GM21723 (cell line): ENCODE results near the gene OR1J4.
"Not testable (repeated sequence)": the region's sequence is repeated elsewhere in the genome, so short reads cannot be mapped to it uniquely, and the experiment has no call there.

Source experiments
- ATAC-seq: cut with Tn5 transposase; IDR thresholded peaks from one replicate; pipeline ENCODE4 v1.9.1; 2021; ENCODE audit warnings: mild to moderate bottlenecking, moderate library complexity; ENCODE audit not compliant: unreplicated experiment

OR1J4 gene, protein sequence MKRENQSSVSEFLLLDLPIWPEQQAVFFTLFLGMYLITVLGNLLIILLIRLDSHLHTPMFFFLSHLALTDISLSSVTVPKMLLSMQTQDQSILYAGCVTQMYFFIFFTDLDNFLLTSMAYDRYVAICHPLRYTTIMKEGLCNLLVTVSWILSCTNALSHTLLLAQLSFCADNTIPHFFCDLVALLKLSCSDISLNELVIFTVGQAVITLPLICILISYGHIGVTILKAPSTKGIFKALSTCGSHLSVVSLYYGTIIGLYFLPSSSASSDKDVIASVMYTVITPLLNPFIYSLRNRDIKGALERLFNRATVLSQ

DNA sequence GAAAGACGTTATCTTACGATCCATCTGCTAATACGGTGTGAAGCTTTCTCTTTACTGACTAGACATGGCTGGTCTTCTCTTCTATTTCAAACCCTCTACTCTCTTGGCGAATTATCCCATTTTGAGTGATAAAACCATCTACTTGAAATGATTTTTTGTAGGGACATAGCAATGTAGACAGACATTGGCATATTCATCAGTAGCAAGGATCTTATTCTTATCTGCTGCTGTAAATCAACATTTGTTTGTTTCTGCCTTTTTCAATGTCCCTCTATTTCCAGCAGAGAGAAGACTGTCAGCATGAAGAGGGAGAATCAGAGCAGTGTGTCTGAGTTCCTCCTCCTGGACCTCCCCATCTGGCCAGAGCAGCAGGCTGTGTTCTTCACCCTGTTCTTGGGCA lies at the start of gene OR1J4:
TSS of gene OR1J4 (plus strand) at position 301 of the 400 bp plus-strand sequence. CDS start at position 301, 0 bp downstream.
- ATAC-seq: no peak

DNA sequence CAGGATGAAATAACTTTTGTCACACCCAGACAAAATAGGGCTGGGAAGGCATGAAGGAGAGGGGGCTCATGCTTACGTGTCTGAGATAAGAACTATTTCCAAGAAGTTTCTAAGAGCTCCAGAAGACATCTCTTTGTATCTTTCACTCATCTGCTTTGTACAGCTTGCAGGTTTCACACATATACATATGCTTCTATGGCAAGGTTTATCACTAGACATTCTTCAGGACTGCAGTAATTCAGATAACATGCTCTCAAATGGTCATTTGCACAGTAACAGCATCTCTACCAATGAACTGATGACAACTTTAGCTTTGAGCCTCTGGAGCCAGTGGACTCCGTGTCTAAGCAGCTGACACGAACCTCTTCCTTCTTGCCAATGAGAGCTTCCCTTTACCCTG lies 44.4 kb upstream of the OR1J4 start:
- no peak for ATAC-seq

DNA sequence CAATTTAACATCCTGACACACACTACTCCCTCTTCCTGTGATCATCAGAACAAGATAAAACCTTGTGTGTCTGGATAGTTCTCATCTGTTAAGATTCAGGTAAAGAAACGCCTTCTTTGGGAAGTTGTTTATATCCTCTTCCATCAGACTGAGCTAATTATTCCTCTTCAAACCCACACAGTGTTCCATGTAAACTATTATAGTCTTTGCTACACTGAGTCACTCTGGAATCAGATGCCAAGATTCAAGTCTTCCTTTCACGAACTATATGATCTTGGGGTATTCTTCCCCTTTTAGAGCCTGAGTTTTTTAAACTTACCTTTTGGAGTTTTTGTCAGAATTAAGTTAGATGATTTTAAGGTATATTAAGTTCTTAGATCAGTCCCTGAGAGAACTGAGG lies 43.2 kb upstream of the OR1J4 start:
- ATAC-seq: no peak

DNA sequence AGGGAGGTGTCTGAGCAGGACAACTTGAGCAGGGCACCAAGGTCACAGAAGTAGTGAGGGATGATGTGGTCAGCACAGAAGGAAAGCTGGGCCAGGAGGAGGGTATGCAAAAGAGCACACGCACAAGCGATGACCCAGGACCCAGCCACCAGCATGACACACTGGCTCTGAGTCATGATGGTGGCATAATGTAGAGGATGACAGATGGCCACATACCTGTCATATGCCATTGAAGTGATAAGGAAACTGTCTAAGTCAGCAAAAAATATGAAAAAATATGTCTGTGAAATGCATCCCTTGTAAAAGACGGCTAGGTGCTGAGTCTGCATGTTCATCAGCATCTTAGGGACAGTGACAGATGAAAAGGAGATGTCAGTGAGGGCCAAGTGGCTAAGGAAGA lies 41.6 kb upstream of the OR1J4 start:
- no peak for ATAC-seq

DNA sequence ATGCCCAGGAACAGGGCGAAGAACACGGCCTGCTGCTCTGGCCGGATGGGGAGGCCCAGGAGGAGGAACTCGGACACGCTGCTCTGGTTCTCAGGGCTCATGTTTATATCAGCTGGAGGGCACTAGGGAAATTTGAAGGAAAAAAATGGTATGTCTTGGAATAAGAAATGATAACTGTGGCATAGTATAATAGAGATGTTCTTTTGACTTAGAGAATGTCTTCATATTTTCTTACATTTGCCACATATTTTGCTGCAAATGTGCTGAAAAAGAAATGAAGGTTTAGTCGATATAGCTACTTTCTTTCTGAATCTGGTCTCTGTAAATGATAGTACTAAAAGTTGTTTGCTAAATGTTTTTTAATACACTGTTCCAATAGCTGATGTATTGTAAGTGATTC lies 41.1 kb upstream of the OR1J4 start, which contains the start of gene OR1J1:
TSS of gene OR1J1 (minus strand) at position 101 of the 400 bp plus-strand sequence. CDS start at position 101, 0 bp downstream.
- ATAC-seq: no peak

DNA sequence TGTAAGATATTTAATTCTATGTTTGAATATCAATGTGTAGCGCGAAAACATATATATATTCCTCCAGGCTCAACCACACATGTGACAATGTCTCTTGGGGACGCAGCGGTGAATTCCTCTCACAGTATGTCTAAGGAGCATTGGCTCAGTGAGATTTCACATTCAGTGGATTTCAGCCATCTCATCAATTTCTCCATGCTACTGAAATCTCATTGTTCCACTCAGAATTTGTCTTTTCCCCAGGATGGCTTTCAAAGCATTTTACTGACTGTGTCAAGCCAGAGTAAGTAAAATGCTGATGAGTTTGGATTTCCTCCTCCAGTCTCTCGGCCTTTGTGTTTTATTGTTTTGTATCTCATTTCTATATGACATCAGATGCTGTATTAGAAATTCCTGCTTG lies 39.9 kb upstream of the OR1J4 start:
- no peak for ATAC-seq

DNA sequence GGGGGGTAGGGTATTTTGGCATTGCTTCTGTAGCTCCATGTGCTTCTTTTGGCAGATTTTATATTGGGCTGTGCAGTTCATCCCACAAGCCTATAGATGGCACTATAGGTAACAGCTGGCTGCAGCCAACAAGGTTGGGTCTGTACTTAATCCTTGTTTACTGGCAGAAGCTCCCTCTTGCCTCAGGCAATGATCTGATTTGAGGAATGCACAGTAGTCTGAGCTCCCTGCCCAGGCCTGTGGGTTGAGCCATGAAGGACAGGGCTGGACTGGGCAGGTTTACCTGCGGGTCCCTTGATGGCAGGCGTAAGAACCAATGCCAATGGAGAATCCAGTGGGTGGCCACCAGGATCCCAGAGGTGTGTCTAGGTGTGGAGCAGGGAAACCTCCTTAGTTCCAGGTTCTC lies 20.1 kb upstream of the OR1J4 start:
- no peak for ATAC-seq

DNA sequence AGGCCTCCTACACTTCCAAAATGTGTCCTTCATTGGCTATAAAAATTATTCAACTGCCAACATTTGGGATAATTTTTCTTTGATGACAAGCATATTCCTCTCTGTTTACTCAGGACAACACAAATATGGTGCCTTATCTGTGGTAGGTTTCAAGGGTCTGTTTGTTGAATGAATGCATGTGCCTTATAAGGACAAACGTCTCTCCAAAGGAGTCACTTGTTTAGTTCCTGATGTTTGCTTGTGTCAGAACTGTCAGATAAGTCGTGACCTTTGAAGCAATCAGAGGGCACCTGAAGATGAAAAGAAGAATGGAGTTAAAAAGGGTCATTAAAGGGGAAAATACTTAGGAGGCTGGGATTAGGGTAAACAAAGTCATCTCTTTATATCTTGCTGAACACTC lies 12.0 kb upstream of the OR1J4 start:
- no peak for ATAC-seq

DNA sequence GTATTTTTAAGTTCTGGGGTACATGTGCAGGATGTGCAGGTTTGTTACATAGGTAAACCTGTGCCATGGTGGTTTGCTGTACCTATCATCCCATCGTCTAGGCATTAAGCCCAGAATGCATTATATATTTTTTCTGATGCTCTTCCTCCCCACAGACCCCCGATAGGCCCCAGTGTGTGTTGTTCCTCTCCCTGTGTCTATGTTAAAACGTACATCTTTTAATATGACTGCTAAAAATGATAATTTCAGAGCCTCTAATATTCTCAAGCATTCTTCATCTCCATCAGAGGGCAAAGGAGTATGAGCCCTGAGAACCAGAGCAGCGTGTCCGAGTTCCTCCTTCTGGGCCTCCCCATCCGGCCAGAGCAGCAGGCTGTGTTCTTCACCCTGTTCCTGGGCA lies 8.4 kb upstream of the OR1J4 start, which contains the start of gene OR1J2:
TSS of gene OR1J2 (plus strand) at position 301 of the 400 bp plus-strand sequence. CDS start at position 301, 0 bp downstream.
- ATAC-seq: no peak

DNA sequence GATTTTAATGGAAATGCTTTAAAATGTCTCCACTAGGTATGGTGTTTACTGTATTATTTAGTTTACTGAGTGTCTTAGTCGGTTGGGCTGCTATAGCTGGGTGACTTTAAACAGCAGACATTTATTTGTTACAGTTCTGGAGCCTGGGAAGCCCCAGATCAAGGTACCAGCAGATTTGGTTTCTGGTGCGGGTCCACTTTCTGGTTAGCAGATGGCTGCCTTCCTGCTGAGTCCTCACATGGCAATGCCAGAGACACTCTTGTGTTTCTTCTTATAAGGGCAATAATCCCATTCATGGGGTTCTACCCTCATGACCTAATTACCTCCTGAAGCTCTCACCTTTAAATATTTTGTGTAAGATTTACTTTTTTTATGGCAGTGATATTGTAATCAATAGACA lies 715 bp upstream of the OR1J4 start:
- ATAC-seq: no peak

DNA sequence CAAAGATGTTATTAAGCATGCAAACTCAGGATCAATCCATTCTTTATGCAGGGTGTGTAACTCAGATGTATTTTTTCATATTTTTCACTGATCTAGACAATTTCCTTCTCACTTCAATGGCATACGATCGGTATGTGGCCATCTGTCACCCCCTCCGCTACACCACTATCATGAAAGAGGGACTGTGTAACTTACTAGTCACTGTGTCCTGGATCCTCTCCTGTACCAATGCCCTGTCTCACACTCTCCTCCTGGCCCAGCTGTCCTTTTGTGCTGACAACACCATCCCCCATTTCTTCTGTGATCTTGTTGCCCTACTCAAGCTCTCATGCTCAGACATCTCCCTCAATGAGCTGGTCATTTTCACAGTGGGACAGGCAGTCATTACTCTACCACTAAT lies 435 bp downstream of the OR1J4 start:
- ATAC-seq: no peak

DNA sequence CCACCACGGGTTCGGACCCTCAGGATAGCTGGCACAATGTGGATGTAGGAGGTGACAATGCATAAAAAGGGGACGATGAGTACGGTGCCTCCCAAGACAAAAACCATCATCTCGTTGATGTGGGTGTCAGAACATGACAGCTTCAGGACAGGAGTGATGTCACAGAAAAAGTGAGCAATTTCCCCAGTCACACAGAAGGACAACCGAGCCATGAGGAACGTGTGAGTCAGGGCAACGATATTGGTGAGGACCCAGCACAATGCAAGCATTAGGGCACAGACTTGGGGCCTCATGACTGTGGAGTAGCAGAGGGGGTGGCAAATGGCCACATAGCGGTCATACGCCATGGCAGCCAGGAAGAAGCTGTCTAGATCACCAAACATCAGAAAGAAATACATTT lies 7.7 kb downstream of the OR1J4 start:
- ATAC-seq: no peak

DNA sequence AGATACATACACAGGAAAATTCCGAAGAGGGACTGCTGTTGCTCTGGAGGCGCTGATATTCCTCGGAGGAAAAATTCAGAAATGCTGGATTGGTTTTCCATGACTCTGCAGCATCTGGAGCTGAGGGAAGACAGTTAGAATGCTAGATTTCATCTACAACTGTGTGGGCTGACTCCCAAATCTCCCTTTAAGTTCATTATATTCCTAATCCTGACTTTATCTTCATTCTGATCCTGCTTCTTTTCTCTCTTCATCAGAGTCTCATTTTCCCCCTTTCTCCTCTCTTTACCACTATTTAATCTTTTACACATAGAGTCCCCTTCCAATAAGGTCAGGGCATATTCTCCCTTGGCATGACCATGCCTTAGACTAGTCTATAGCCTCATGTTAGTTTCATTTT lies 8.3 kb downstream of the OR1J4 start, which contains the start of gene OR1N1:
TSS of gene OR1N1 (minus strand) at position 101 of the 400 bp plus-strand sequence. CDS start at position 101, 0 bp downstream.
- ATAC-seq: no peak

DNA sequence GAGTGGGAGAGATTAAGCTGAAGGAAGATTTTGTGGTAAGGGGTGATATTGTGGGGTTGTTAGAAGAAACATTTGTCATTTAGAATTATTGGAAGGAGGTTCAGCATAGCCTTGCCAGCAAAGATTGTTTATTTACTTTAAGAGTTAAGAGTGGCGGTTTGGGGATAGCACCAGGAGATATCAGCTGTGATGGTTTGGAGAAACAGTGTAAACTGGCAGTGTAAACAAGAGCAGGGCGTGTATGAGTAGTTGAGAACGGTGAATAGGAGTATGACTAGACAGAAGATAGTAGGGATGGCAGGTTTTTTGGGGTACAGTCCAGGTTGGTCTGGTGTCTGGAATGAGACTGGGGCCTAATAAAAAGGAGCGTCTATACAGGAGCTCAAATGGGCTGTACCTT lies 12.2 kb downstream of the OR1J4 start:
- ATAC-seq: not testable (repeated sequence)

DNA sequence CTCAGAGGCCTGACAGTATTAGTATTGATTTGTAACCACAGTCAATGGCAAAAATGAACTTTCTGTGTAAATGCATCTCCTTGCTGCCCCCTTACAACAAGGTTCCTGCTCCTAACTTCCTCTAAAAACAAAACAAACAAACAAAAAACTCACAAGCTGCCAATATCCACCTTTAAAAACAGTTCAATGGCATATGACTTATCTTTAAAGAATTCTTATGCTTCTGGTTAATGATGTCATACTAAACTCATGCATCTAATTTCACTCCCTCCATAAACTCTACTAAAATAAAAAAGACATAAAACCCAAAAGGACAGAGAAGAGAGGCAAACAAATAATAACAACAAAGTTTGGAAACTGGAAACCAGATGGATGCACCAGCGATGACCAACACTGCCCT lies 17.2 kb downstream of the OR1J4 start:
- ATAC-seq: no peak

DNA sequence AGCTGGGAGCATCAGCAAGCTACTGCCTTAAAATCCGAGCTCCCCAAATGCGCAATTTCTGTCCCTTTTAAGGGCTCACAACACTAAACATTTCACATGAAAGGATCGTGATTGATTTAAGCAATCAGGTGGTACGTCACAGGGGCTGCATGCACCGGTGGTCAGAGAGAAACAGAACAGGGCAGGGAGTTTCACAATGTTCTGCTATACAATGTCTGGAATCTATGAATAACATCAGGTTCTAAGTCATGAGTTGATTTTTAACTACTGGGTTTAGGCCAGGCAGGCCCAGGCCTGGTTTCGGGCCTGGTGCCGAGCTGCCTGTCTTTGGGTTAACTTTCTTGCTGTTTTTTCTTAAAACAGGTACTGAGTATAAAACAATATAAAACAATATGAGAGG lies 18.1 kb downstream of the OR1J4 start:
- ATAC-seq: not testable (repeated sequence)

DNA sequence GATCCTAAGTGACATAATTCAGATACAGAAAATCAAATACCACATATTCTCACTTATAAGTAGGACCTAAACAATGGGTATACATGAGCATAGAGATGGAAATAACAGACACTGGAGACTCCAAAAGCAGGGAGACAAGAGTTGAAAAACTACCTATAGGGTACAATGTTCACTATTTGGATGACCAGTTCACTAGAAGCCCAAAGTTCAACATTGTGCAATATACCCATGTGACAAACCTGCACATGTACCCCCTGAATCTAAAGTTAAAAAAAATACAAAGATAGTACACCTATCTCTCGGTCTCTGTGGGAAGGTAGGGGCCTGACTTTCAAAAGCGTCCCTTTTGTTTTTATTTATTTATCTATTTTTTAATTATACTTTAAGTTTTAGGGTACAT lies 19.8 kb downstream of the OR1J4 start:
- ATAC-seq: no peak

DNA sequence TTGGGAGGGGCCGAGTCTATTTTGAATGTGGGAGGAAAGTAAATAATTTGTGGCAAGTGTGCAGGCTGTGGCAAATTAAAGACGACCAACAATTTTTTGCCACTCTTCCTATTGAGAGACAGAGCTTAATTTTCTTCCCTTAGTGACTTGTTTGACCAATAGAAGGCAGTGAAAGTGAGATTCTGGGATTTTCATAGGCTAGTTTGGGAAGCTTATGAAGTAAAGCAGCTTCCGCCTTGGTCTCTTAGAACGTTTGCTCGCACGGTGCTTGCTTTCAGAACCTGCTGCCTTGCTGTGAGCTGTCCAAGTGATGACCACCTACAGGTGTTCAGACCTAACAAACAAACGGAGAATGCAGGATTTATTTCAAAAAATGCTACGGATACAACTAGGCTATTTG lies 27.3 kb downstream of the OR1J4 start:
- no peak for ATAC-seq

DNA sequence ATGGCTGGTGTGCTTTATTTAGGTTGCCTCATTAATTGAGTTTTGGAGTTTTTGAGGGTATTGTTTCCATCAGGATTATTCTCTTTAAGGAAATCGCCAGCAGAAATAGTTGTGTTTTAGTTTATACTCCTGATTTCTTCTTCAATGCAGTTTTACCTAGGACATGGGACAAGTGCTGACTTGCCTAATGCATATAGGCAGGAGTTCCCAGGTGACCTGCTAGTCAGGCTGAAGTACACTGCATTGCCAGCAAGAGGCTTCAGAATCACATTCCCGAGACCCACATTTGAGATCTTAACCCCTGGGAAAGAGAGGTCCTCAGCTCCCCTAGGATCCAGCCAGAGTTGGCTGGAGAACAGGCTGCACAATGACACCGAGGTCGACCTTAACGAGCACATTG lies 32.4 kb downstream of the OR1J4 start:
- no peak for ATAC-seq

DNA sequence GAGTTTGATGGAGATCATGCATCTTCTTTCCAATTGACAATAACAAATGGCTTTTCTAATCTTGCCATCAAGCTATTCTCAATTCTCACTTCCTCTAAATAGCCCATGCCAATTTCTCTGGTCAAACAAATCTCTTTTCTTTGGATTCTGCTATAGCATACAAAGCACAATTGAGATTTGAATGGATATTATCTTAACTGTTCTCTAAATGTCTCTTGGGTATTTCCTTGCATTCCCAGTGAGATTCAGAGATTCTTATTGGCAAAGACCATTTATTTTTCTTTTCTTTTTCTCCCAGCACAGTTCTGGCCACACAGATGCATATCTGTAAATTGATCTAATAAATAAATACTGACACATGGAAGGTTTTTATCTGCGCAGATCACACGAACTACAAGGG lies 33.9 kb downstream of the OR1J4 start, which contains the start of gene OR1N2:
TSS of gene OR1N2 (plus strand) at position 301 of the 400 bp plus-strand sequence. CDS start 100 bp downstream, outside the sequence.
- ATAC-seq: no peak

DNA sequence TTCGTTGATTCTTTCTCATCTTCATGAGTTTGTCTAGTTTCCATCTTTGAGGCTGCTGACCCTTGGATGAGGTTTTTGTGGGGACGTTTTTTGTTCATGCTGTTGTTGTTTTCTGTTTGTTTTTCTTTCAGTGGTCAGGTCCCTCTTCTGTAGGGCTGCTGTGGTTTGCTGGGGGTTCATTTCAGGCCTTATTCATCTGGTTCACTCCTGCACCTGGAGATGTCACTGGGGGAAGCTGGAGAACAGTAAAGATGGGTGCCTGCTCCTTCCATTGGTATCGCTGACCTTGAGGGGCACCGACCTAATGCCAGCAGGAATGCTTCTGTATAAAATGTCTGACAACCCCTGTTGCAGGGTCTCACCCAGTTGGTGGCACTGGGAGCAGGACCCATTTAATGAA lies 42.5 kb downstream of the OR1J4 start:
- ATAC-seq: no peak

DNA sequence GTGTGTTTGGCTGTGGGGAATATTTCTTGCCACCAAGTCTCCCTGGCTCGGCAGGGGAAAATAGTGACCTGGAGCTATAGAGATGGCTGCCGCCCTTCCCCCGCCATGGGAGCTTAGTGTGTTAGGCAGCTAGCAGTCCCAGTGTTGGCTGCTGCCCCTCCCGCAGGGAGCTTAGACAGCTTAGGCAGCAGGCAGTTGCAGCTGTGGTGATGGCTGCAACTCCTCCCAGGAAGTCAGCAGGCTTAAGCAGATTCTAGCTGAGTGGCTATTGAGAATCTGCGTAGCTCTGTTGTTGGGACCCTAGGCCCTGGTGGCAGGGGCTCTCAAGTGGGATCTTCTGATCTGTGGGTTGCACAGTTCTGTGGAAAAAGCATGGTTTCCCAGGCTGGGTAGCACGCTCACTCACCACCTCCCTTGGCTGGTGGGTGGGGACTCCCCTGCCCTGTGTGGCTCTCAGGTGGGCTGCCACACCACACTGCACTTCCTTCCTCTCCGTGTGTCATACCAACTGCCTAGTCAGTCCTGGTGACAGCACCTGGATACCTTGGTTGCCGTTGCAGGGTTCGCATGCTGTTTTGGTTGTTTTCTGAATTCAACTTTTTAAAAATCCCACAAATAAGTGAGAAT lies 43.3 kb downstream of the OR1J4 start:
- ATAC-seq: no peak
